Muscle of arm (tissue), 12 donors: ENCODE results near the gene EXOSC7. TPM values are rescaled to one million over a fixed set of nuclear protein-coding genes. Genes with fewer than 3 reads are reported as not detected.

Experiments used
- DNase-seq: peaks from one replicate; pipeline ENCODE4 v3.0.0-alpha.2; 2013
- polyA plus RNA-seq, 12 donors: library from polyadenylated mRNA; unstranded; fragments of 120-200 nt; gene quantifications; one replicate each; pipeline ENCODE4 v1.2.1, GENCODE V29; 2013; ENCODE audit not compliant: insufficient read length in 12 of 12

EXOSC7 gene
- polyA plus RNA-seq, 12 donors = 32.3 to 85.6 (median 39.2) TPM; not detected in 1

DNA sequence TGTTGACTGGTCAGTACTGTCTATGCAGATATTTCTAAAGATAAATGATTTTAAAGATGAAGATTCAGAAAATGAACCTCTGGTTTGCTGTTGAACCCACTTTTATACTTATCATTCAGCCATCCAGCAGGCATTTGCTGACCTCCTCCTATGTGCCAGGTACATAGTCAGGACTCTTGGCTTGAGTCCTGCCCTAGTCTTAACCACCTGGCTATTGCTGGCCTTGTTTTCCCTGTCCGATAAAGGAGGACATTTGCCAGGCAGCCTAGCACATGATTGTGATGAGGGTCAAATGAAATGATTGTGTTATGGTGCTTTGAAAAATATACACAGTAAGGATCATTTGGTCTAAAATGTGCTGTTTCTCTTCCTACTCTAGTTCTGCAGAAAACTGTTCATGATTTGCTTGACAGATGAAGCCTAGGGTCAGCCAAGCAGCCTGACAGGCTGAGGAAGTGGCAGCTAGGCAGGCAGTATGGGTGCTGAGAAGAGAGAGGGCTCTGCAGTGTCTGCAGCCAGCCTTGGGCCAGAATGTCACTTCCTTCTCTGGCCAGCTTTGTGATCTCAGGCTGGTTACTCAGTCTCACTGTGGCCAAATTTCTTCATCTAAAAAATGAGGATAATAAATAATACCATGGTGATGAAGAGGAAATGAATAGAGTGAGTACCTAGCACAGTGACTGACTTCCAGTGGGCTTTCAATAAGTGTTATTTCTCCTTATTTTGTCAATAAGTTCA, 13.8 kb downstream of the EXOSC7 start:
- no peak for DNase-seq

DNA sequence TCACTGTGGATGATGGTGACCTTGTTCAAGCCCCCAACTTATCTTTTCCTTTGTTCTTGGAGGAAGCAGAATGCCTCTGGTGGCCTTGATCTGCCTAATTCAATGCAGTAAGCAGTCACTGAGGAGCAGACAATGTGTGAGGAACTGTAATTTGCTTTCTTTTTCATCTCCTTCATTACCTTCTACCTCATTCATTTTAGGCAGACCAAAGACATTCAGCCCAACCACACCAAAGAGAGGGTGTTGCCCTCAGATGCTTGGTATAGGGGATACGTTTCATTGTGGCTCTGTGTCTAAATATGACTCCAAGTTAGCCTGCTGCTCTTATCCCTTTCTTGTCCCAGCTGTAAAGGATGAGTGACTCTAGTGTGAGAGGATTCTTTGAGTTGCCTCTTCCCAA, 15.3 kb downstream of the EXOSC7 start:
- DNase-seq = no peak

DNA sequence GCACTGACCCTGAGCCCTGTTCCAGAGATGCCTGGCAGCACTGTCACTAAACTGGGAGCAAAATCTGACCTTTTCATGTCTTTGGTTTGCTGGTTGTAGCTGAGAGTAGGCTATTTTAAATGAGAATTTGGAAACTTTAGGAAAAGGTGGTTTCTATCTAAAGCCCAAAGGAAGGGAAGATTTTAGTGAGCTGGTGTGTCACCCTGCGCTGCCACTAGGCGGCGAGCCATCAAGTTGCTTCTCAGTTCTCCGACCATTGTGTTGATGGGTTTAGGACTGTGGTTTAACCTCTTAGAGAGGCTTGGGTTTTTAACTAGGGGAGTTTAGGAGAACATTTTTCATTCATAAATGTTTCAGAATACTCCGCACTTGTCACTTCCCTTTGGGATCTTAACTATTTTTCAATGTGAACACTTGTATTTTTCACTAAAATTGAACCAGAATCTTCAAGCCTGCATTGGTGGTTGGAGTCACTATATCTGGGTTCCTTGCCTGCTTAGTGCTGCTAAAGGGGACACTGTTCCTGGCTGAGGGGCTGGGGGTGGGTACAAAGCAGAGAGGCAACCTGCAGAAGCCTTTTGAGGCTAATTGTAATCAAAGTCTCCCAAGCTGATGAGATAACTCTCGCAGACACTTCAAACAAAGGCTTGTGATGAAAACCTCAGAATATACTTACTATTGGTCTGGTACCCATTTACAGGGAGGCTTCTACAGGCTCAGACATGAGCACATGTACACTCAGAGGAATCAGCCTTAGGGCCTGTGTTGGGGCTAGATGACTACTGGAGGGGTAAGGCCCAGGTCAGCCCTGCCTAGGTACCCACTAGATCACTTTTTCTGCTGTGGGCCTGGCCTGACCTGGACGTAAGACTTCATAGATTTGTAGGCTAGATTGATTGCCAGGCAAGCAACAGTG, 16.8 kb downstream of the EXOSC7 start:
- DNase-seq = no peak

DNA sequence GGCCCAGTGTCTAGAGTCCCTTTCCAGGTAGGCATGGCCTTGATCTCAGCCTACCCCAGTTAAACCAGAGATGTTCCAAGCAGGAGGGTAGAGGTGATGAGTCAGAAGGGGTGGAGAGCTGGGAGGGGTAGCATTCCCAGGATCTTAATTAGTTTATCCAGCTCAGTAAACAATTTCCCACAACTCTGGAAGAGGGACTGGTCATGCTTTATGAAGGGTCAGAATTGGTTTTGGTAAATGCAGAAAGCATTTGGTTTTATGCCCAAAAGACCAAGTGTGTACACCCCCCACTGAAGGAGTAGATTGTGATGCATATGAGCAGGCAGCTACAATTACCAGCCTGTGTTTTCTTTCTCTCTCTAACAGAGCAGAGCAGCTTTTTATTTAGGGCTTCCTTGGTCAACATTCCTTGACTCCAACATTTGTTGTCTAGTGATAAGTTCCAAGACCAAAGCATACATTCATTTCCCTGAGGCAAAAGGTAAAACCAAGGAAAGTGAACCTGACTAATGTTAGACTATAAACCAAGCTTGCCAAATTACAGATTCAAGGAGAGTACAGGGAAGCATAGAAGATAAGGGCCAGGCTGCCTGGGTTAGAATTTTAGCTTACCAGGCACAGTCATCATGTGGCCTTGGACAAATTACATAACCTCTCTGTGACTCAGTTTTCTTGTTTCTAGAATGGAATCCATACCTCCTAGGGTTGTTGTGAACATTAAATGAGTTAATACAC, 17.6 kb downstream of the EXOSC7 start:
- no peak for DNase-seq

DNA sequence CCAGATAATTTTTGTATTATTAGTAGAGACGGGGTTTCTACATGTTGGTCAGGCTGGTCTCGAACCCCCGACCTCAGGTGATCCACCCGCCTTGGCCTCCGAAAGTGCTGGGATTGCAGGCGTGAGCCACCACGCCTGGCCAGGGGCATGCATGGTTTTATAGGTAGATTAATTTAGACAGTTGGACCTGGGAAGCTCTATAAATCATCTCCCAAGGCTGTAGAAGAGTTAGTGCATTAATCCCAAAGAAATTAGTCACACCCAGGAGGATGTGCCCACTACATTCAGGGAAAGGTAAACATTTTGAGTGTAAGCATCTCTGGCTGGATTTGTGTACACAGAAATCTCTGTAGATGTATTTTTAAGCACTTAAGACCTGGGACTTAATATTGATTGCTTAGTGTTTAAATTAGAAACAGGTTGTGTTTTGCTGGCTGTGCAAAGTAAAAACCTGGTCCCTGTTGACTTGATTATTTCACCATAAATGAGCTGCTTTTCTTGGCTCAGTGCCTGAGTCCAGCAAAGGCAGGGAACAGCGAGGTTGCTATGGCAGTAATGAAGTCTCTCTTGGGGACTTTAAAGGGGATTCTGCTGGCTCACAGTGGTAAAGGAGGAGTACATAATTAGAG, 19.2 kb downstream of the EXOSC7 start:
- DNase-seq = peak; percentile 74

DNA sequence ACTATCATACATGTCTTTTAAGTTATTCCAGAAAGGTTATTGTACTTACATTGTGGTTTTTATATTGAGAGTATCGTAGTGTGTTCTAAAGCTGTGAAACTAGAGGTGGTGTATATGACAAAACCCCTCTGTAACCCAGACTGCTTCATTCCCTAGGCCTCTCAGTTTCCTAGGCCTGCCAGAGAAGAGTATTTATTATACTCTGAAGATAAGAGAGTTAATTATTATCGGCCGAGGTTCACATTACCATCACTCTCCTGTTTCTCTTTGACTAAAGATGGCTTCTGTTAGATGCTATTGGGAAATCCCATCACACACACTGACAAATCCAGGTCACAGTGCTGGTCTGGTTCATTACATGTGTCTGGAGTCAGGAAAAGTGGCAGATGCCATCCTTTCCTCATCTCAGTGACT, 20.5 kb downstream of the EXOSC7 start:
- DNase-seq = no peak

DNA sequence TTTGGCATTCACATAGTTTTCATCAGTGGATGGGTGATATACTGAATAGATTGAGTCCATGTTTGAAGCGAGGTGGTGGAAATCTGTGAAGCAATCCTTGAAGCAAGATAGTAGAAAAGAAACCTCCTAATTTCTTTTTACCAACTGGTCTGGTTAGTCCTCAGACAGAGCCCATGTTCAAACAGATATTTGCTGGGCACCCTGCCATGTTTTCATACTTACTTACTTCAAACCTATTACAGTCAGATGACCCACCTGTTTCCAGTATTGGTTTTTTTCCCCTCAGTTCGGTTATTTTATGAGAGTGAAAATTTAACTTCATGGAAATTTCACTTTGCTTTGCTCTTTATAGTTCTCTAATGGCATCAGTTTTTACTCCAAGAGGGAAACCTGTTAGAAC, 23.7 kb downstream of the EXOSC7 start:
- no peak for DNase-seq

DNA sequence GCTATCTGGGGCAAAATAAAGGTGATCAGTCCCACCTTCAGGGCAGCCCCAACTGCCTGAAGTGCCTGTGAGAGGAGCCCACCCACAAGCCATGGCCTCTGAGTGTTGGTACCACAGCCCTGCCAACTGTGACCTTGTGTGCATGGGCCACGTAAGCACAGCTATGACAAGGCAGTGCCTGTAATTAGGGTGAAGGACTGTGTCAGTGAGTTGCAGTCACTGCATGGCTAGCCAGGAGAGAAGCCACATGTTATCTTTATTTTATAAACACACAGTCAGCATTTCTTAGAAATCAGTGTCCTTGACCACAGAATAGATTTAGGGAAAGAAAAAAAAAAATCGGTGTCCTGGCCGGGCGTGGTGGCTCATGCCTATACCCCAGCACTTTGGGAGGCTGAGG, 24.8 kb downstream of the EXOSC7 start:
- DNase-seq = no peak

DNA sequence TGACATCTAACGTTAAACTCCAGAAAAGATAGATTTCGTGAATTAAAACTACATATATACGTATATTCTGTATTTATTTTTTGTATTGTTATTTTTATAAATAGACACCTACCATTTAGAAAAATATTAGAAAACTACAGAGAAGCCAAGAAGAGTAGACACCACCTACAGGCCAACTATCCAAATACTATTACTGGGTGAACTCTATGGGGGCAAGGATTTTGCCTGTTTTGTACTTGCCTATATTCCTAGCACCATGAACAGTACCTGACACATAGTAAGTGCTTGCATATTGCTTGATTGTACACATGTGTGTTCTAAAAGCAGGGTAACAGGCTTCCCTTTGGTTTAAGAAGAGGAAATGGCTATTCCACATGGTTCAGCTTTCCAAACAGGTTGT, 25.7 kb downstream of the EXOSC7 start:
- DNase-seq = no peak

DNA sequence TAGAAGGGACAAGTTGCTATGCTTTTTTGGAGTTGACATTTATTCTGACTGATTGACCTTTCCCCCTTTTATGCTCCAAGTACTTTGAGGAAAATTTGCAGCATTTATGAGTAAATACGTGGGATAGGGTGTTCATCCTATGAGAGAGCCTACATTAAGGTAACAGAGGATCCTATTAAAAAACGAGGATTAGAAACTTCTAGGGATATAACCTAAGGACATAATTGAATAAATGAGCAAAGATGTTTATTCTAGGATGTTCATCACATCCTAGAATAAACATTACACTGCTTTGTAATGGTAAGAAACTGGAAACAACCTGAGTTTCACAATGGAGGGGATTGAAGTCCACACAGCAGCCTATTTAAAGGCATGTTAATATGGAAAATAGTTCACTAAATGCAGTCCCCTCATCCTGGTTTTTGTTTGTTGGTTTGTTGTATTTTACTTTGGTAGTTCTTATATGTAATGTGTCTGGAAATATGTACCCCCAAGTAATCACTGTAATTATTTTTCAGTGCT, 26.2 kb downstream of the EXOSC7 start:
- no peak for DNase-seq

DNA sequence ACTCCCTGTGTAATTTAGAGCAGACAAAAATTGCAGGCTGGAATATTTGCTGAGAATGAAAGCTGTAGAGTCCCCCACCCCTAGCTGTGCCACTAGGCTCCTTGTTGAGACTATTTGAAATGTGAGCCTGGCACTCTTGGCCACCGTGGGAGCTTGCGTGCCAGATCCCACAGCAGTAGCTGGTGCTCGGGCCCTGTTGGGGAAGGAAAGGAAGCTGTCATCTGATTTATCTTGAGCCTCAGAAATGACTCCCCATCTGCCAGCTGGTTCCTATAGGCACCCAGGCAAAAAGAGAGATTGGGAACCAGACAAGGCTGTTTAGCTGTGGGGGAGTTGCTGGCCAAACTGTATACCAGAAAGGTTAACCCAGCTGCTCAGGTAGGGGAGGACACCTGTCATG, 26.7 kb downstream of the EXOSC7 start:
- DNase-seq = no peak

DNA sequence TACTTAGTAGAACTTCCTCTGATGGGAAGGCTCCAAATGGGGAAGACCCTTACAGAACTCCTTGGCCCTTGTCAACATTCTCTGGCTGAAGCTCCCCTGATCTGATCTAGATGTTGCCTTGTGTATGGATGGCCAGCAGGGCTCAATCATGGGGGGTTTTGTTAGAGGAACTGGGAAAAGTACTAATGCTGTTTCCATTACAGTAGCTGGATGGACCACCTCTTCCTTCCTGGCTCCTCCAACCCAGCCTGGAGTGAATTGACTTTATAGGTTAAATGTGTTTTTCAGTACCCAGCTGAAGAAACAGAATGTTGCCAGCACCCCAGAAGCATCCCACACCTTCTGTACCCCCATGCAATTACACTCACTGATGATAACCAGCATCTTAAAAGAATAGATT, 27.4 kb downstream of the EXOSC7 start:
- DNase-seq = no peak

DNA sequence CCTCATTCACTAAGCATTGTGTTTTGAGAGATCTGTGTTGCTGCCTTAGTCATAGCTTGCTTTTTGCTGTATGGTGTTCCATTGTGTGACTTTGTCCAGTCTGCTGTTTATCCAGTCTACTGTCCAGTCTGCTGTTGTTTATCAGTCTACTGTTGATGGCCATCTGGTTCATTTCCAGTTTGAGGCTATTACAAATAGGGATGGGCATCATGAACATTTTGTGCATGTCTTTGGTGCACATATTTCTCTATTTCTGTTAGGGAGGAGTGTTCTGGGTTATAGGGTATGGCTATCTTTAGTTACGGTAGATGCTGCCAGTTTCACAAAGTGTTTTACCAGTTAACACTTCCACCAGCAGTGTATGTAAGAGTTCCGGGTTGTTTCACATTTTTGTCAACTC, 27.8 kb downstream of the EXOSC7 start:
- no peak for DNase-seq

DNA sequence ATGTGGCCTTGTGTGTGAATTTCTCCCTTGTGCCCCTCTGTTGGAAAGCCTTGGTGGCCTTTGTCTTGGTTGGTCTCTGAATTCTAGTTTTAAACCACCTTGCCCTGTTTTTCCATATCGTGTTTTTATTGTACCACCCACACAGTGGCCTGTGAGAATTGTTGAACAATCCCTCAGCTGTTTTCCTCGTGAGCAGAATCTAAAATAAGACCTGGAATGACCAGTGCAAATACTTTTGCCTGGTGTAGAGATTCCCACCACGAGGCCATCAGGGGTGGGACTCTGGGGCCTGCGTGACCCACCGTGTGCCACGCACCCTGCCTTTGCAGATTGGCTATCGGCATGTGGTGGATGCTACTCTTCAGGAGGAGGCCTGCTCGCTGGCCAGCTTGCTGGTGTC, 31.0 kb downstream of the EXOSC7 start:
- DNase-seq = no peak

DNA sequence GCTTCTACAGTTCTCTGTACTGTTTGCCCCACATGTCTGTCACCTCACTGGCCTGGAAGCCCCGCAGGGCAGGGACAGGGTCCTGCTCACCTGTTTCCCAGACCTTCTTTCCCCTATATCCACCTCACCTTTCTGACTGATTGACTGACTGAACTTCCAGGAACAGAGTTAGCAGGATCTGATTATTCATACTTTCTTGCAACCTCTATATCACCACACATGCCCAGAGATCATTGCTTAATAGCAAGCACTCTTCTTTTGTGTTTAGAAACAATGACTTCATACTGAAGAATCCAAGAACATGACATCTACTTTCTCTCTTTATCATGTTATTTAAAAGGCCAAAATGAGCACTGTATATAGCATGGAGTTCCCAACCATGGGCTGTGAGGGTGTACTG, 32.1 kb downstream of the EXOSC7 start:
- DNase-seq = no peak

DNA sequence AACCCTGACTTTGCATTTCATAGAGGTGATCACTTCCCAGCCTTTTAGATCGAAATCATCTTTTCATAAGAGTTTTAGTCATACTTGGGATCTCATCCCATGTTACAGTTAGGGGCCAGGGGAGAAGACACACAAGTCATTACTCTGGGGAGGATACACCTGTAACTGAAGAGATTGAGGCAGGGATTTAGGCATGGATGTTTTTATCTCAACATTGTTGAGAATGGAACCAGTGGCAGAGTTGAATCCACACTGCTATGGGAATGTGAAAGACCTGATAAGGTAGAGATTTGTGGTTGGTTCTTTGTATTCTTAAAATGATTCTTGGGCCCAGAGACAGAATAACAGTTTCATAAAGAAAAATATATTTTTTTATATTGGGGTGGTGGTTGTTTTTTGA, 33.8 kb downstream of the EXOSC7 start:
- DNase-seq = no peak

DNA sequence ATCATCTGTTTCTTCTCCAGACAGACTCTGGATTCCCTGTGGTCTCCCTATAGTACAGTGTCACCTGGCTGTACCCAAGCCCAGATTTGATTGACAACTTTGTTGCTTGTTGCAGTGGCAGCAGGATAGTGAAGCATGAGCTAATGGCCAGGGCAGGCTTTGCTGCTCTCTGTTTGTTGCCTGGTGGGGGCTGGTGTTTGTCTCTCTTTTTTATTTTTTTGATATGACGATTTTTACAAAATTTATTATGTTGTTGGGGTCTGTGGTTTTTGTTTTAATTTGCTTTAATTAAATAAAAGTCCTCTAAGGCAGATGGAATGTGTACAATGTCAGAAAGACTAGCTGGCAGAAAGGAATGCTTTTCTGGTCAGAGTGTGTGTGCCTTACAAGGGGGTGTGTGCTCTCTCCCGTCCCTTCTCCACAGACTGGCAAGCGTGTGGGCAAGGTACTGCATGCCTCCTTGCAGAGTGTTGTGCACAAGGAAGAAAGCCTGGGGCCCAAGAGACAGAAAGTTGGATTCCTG, 34.8 kb downstream of the EXOSC7 start:
- DNase-seq = no peak

DNA sequence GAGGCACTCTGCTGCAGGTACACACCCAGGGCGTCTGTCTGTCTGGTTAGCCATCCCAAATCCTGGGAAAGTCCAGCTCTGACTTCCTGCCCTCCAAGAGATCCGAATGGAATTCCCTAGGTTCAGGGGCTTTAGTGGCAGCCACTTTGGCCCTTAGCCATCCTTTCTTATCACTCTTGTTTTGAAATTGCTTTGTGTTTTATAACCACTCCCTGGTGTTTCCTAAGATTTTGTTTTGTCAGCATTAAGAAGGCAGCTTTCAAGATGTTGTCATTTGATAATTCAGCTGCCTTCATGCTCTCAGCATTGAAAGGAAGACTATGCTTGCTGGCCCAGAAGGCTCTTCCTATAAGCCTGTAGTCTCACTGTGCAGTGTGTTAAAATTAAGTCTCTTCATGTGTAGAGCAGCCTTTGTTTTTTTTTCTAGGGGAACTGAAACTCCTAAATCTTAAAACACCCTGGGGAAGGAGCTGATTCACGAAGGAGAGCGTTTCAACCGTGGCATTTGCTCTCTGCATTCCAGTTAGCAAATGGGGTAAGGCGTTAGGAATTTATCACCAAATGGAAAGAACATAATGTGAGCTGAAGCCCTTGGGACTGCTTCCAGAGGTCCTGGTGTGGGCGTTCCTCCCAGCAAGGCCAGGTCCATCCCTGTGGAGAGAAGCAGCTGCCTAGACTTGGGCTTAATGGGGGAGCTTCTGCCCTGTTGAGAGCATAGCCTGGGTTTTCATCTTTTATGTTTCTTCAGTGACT, 35.9 kb downstream of the EXOSC7 start:
- no peak for DNase-seq

DNA sequence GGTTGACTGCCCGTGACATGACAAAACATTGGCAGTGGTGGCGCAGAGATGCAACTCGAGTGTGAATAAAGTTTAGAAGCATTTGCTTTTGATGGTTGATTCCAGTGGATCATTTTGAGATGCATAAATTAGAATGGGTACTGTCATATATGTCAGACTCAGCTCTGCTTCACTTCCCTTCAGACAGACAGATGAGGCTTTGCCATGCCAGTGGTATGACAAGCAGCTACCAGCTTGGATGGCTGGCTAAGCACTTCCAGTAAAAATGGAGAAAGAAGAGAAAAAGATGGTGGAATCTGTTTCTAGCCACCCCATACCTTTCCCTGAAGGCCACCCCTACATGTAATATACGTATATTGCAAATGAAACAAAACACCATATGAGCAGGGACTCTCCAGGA, 36.5 kb downstream of the EXOSC7 start:
- no peak for DNase-seq

DNA sequence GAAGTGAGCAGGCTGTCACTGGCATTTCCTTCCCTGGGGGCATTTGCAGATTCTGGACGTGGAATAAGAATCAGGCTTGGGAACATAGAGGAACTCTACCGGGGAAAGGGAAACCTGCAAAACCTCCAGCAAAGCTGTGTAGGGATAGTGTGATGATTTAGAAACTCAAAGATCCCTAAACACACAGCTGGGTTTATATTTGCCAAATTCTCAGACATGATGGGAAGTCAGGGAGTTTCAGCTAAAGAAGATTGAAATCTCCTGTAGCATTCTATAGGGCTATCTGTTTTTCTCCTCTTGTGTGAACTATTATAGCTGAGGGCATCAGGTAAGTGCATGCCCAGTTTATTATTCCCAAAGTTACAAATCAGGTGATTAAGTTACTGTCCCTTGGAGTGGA, 40.9 kb downstream of the EXOSC7 start:
- no peak for DNase-seq

DNA sequence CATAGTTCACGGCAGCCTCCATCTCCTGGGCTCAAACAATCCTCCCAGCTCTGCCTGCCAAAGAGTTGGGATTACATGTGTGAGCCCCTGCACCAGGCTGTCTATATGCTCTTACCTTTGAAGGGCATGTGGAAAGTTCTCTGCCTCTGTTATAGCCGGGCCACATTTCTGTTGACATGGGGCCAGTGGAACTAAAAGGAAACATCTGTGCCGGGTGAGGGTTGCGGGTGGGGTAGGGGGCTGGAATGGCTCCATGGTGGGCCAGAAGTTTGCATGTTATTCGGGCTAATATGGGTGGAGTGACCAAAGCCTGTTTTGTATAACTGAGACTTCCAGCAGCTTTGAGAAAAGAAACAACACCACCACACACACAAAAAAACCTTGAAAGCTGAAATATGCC, 41.8 kb downstream of the EXOSC7 start:
- DNase-seq = no peak
